A204.1 (cell line): ENCODE measurements around the gene CCL19.
"Not testable (repeated sequence)": the region's sequence is repeated elsewhere in the genome, so short reads cannot be mapped to it uniquely, and the experiment has no call there.

ENCODE experiments used
- FAIRE-seq: peaks from 2 replicates; lab custom pipeline; 2012; peaks lifted over from hg19 to GRCh38; lab: Jason Lieb, UNC

Gene CCL19

DNA sequence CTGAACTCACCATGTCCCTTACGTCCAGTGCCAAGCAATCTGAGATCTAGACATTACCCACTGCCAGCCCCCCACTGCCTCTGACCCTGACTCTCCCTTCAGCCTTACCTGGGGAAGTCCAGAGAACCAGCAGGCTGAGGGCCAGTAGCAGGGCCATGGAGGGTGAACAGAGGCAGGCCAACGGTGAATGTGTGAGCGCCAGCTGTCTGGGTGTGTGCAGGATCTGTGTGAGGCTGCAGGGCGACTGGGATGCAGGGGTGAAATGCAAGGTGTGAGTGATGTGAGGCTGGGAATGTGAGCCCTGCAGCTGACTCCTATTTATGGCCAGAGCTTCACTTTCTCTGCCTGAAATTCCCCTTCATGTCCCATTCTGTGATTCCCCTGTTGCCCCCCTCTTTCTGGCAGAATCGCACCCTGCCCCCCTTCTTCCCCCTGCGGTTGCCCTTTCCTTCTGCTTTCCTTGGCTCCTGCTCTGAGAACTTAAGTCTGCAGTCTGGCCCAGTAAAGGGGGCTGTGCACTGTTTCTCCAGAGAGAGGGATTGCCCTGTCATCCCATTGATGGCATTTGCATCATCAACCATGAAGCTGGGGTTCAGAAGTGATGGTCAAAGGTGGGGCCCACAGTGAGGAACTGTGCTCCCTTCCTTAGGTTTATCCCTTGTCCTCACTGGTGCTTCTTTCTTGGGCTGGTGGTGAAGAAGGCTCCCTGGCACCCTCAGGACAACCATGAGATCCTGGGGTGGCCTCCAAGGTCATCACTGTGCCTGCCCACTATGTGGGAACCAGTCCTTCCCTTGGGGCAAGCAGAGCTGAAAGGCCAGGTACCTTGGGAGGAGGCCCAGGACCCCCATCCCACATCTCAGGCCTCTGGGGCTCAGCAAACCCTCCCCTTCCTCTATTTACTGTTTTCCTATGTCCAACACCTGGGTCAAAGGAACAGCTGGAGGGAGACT, at the start of gene CCL19:
CCL19 (minus strand) TSS at position 294 of the 953 bp plus-strand sequence; CDS start at position 157, 137 bp downstream.
- no peak for FAIRE-seq

DNA sequence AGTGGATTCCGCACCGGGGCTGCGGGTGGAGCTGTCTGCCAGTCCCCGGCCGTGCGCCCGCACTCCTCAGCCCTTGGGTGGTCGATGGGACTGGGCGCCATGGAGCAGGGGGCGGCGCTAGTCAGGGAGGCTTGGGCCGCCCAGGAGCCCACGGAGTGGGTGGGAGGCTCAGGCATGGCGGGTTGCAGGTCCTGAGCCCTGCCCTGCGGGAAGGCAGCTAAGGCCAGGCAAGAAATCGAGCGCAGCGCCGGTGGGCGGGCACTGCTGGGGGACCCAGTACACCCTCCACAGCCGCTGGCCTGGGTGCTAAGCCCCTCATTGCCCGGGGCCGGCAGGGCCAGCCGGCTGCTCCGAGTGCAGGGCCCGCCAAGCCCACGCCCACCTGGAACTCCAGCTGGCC, 49.1 kb upstream of the CCL19 start:
- FAIRE-seq: not testable (repeated sequence)

DNA sequence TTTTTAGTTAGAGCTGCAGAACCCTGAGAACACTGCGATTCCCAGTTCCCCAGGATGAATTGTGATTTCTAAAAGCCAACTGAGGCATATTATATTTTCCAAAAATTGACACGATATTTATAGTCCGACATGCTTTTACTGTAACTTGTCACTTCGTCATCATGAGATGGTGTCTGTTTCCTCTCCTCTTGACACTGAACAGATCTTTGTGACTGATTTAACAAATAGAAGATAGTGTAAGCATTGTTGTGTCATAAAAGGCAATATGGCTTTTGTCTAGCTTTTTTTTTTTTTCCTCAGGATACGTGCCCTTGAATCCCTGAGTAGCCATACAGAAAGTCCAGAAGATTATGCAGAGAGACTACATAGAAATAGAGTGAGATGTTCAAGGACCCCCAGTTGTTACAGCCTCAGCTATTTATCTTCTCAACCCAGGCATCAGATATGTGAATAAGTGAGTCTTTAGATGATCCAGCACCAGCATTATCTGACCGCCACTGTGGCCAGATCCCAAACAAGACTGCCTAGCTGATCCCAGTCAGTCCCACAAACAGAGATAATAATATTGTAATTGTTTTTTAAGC, 46.7 kb upstream of the CCL19 start:
- FAIRE-seq: no peak

DNA sequence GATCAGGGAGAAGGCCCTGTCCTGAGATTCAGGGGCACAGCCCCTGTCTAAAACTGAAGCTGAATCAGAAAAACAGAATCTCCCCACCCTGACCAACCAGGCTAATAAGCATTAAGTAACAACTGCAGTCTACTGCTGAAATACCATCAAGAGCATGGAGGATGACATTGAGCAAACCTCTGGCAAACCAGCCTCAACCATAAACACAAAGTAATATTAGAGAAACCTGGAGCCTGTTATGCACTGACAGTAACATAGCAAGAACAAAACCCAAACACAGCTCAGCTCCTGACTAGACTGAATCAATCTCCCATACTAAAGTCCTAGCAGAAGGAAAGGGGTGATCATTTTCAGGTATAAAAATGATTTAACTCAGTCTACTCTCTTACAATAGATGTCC, 43.6 kb upstream of the CCL19 start:
- FAIRE-seq: no peak

DNA sequence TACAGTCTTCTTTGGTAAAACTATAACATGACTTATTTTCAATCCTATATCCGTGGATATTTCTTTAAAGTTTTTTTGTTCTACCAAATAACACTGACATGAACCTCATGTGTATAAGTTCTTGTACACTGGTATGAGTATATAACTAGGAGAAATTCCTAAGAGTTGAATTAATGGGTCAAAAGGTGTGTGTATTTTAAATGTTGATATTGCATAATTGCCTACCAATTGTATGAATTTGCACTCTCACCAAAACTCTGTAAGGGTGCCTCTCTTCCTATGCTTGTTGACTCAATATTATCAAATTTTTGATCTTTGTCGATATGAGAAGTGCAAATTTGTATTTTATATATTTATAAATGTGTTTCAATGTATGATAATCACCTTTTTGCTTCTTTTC, 41.8 kb upstream of the CCL19 start:
- no peak for FAIRE-seq

DNA sequence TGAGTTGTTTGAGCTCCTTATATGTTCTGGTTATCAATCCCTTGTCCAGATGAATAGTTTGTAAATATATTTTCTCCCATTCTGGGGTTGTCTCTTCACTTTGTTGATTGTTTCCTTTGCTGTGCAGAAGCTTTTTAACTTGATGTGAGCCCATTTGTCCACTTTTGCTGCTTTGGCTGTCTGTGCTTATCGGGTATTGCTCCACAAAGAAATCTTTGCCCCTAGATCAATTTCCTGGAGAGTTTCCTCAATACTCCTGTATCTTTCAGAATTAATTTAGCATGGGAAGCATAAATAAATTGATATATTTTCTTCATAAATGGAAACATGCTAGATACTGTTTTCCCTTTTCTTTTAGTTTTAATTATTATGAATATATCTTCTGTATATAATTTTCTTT, 41.4 kb upstream of the CCL19 start:
- FAIRE-seq: no peak

DNA sequence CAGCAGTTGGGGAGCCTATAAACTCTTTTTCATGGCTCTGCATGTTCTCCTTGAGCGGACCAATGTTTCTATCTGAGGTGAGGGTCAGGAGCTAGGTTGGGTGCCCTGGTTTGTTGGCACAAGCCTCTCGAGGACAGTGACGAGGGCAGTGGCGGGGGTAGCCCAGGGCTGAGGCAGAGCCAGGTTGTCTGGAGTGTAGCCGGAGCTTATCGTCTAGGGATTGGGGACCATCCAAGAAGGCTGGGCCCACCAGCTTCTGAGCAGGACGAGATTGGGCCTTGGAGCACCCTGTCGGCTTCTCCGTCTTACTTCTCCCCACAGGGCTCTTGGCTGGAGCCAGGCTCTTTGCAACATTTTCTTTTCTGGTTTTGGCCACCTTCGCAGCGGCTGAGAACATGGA, 32.1 kb upstream of the CCL19 start:
- no peak for FAIRE-seq

DNA sequence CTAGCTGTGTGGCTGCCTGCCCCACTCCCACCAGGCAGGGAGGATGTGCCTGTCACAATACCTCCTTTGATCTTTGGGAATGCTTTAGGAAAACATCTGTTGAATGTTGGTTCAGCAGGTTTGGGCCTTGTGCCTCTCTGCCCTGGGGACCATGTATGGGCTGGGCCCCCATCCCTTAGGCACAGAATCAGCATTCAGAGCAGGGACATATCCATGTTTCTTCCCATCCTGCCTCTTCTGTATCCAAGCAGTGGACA, 28.6 kb upstream of the CCL19 start:
- not testable (repeated sequence) for FAIRE-seq

DNA sequence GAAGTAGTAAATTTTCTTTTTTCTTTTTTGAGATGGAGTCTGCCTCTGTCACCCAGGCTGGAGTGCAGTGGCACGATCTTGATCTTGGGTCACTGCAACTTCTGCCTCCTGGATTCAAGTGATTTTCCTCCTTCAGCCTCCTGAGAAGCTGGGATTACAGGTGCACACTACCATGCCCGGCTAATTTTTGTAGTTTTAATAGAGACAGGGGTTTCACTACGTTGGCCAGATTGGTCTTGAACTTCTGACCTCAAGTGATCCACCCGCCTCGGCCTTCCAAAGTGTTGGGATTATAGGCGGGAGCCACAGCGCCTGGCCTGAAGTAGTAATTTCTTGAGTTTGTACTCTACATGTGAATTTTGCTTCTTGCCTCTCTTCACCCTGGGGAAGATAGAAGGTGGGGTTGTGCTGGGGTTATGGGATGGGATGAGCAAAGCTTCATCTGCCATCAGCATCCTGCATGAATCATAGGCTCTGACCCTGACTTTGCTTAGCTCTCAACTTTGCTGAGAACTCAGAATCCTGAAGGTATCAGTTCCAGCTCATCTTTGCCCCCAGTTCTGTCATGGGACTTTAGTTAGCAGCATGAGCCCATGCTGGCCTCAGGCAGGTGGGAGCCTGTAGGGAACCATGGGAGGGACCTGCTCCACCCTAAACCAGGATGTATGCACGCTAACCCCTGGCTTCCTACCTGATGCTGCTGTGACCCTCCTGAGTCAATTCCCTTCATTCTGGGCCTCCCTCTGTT, 28.1 kb upstream of the CCL19 start:
- FAIRE-seq: no peak

DNA sequence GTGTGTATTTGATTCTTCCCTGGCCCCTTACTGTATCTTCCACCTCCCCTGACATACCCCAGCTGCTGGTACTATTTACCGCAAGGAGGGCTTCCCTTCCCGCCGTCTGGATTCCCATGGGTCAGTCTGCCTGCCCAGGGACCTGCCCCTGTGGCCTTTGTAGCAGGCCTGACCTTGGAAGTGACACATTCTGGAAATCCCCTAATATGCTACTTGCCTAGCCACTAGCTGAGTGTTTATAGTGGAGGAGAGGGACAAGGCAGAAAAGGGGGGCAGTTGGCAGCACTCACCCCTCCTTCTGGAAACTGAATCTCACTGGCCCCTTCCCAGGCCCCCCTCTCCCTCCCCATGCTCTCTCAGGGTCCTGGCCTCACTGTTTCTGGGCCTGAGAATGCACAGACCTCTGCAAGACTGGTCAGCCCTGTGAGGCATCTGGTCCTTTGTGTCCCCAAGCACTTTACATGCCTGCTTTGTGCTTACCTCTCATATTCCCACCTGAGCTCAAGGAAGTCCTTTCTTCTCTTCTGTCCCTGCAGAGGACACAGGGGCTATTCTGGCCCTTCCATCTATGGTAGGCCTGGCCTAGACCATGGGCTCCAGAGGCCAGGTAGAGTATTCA, 27.0 kb upstream of the CCL19 start:
- FAIRE-seq: no peak

DNA sequence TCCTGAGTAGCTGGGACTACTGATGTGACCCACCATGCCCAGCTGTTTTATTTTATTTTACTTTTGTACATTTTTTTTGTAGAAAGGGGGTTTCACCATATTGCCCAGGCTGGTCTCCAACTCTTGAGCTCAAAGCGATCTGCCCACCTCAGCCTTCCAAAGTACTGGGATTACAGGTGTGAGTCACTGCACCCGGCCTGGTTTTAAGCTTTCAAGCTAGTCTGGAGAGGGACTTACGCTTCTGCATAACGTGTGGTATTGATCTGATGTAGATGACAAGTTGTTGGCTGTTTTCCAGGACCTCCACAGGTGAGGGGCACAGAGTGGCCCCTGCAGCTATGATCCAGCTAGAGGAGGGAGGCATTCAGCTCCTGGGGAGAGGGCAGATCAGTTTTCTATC, 25.6 kb upstream of the CCL19 start:
- no peak for FAIRE-seq

DNA sequence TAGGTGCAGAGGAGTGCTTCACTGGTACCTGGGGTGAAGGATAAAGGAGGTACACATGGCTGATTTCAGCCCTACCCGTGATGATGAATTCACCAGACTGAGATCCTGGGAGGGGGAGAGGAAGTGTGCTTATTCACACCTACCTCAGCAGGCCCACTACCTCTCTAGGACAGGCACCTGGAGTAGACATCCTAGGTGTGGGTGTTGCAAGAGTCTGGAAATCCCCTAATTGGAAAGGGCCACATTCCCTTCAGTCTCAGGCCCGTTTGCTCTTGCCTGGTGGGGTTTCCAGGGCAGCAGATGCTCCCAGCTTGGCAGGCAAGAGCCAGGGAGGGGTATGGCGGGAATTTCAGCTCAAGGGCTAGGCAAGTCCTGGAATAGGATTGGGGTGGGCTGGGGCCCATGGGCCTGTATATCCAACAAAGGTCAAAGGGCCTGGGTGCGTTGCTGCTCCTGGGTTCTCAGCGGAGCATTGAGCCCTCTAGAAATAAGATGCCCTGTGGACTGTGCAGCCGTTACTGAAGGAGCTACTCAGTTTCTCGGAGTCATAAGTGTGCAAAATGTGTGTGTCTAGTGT, 24.7 kb upstream of the CCL19 start:
- FAIRE-seq: no peak

DNA sequence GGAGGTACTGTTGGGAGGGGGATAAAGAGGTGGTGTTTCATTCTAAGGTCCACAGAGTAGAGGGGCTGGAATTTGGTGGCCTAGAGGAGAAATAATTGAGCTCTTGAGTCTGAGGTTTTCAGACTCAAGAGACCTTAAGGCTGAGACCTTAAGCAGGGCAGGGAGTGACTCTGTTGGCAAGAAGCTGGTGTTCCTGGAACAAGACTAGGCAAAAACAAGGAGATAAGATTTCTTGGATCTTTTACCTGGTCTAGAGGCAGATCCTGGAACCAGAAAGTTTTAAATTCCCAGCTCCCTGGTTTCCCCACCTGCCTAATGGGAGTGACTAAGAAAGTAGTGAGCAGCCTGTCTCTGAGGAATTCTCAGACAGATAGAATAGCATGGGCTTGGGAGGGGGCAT, 22.9 kb upstream of the CCL19 start:
- no peak for FAIRE-seq

DNA sequence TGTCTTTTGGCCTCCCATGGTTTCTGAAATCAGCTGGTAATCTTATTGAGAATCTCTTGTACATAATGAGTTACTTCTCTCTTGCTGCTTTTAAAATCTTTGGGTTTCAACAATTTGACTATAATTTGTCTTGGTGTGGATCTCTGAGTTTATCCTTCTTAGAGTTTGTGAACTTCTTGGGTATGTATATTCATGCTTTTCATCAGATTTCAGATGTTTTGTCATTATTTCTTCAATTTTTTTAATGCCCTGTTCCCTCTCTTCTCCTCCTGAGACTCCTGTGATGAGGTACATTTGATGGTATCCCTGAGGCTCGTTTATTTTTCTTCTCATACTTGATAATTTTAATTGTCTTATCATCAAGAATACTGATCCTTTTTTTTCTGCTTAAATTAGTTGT, 21.1 kb upstream of the CCL19 start:
- no peak for FAIRE-seq

DNA sequence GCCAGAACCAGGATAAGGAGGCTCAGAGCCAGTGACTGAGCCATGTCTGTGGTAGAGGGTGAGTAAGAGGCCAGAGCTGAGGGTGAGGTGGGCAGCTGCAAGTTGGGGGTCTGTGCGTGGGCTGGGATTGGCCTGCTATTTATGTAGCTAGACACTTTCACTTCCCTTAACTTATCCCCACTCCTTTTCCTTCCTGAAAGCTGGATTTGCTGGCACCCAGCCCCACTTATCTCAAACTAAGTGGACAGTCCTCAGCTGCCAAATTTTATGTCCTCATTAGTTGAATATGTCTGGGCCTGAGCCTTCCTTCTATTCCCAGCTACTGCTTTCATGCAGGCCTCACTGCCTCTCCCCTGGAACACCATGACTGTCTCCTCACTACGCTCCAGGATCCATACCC, 18.9 kb upstream of the CCL19 start, which contains the start of gene CCL21:
CCL21 (minus strand) TSS at position 114 of the 400 bp plus-strand sequence; CDS start at position 44, 70 bp downstream.
- no peak for FAIRE-seq

DNA sequence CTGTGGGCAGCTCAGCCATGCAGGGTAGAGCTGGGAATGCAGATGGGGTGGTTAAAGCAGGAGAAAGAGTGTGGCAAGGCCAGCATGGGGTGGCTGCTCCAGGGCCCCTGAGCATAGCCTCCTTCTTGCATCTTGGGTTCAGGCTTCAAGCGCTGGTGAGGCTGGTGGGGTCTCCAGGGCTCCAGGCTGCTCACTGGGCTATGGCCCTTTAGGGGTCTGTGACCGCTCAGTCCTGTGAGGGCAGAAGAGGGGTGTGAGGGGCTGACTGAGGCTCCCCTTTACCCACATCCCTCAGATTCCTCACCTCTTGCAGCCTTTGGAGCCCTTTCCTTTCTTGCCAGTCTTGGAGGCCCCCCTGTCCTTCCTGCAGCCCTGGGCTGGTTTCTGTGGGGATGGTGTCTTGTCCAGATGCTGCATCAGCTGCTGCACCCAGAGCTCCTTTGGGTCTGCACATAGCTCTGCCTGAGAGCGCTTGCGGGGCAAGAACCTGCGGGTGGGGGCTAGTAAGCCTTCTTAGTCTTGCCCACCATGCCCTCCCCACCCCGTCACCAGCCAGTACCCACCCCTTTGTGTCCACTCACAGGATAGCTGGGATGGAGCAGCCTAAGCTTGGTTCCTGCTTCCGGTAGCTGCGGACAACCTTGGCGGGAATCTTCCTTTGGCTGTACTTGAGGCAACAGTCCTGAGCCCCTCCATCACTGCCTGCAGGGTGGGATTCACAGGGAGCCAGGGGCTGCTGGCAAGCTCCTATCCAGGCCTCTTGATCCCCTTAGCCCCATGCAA, 18.3 kb upstream of the CCL19 start:
- FAIRE-seq: no peak

DNA sequence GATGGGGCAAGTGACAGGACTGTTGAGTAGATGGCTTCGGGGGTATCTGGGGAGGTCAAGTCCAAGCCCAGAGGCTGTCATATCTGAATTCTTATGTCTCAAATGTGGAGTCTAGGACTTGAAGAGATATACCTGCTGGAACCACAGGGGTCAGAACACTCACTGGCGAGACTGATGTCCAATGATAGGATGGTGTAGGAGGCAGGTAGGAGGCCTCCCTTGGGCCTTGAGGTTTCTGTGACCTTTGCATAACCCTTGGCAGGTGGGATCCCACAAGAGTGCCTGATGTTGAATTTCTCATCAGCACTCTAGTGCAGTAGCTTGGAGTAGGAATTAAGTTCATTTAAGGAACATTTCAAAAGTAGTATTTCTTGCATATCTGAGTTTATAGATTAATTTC, 16.1 kb upstream of the CCL19 start:
- FAIRE-seq: no peak

DNA sequence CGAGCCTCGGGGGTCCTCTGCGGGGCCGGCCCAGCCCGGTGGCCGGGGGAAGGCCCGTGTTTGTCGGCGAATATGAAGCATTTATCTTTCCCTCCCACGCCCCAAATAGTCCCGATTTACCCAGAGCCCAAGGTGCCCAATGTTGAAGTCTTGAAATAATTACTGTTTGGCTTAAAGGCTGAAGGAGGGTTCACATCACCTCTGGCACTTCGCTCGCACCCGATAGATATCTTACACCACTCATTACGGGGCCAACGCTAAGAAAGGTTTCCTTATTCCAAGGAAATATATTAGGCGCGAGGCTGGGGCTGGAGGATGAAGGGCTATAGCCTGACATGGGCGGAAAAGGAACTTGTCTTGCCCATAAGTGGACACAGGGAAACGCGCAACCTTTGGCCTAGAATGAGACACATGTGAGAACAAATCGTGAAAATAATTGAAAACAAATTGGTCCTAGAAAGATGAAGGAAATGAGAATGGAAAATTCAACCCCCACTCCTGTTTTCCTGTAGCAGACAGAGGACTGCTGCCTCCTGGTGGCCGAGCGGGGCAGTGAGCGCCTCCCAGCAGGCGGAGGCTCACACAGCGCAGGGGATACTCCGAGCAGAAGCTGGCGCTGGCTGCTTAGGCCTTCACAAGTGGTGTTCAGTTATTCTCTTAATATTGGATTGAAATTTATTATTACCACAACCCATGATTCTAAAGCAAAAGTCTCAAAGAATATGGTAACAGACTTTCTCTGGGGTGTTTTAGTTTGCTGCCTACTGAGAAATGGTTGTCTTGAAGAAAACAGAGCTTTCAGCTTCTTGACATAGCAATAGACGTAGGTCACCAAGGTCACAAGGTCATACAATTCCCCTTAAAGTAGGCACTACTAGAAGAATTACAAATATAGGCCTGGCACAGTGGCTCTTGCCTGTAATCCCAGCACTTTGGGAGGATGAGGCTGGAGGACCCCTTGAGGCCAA, 11.0 kb upstream of the CCL19 start:
- FAIRE-seq: peak; percentile 85

DNA sequence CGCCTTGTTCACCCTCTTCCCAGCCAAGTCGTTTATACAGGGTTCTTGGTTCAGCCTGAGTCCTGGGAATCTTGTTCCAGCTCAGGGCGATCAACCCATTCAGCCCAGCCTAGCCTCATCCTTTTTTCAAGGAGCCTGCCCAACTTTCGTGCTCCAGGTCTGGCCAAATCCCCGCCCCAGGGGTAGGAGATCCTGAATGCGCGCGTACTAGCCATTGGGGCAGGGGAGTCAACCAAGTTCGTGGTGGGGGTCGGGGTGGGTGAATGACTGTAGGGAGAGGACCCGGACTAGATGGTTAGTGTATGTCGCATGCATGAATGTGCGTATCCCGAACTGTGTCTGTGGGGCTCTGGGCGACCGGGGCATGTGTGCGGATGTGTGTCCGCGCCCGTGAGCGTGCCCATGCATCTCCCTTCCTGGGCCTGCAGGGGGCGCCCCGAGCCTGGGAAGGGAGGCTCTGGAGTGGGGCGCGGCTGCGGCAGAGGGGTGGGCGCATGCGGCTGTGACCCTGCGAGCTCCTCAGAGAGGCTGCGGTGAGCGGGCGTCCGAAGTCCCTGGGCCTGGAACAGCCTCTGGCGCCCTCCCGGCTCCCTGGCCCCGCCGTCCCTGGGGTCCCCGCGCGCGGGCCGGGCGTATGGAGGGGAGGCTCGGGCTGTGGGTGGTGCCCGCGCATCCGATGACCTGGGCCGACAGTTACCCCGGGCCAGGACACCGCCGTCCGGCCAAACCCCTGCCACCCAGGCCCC, 10.1 kb upstream of the CCL19 start:
- FAIRE-seq: no peak

DNA sequence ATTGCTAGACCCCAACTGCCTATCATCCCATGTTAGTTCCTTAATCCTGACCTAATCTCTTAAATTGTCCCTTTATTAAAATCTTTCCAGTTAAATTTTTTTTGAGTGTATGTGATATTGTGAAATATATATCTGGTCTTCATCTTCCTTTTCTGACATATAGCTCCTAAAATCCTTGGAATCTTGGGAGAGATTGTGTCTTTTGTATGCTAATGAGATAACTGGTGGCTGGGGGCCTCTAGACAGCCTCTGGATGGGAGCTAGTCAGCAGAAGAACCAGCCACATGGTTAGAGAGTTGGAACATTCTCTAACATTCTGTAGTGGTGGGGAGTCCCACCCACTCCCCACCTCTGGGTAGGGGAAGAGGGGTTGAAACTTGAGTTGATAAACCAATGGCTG, 3.7 kb upstream of the CCL19 start:
- FAIRE-seq: no peak
